ENCODE results near the gene SLC25A28.

DNA sequence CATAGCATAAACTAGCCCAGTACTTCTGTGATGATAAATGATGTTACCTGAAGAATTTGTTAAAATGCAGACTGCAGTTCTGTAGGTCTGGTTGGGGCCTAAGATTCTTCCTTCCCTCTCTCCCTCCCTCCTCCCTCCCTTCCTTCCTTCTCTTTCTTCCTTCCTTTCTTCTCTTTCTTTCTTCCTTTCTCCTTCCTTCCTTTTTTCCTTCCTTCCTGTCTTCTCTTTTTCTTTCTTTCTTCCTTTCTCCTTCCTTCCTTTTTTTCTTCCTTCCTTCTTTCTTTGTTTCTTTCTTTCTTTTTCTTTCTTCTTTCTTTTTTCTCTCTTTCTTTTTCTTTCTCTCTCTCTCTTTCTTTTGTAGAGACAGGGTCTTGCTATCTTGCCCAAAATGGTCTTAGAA is 3.7 kb upstream of the SLC25A28 start:
- no peak for TF ChIP-seq CTCF (conservative IDR thresholded peaks at IDR 0.05; ENCODE audit: low read length)
- TF ChIP-seq EZH2phosphoT487 (IDR thresholded peaks at IDR 0.05; ENCODE audit: borderline replicate concordance): no peak
